HCT116 (cell line): ENCODE data around the gene GOLT1A. TPM values are rescaled to one million over a fixed set of nuclear protein-coding genes. Genes with fewer than 3 reads are reported as not detected.

Experiments used
- ATAC-seq: fragments of 200-7000 bp; cut with Tn5 transposase; 2 replicates; pipeline ENCODE4 v1.9.1; 2020; ENCODE audit warnings: mild to moderate bottlenecking, moderate library complexity
- BruUV-seq: library from RNA; stranded (reverse); fragments of 400-500 nt; replicated peaks from 2 replicates; lab custom pipeline; 2021; lab: Mats Ljungman, UMichigan
- CTCF ChIA-PET: fragments of 300-600 bp; sonication (Branson Sonifier 250); formaldehyde crosslinking; loops from one replicate; lab custom pipeline; 2021; ENCODE audit warnings: antibody characterized with exemption; lab: Charles Lee
- POLR2A ChIA-PET: fragments of 300-600, 350-600 bp; sonication (Branson Sonifier 250); formaldehyde crosslinking; loops from one replicate; lab custom pipeline; 2021; ENCODE audit warnings: antibody characterized with exemption; lab: Charles Lee
- RAD21 ChIA-PET, 2 experiments: fragments of 300-600 bp; sonication (Branson Sonifier 250); formaldehyde crosslinking; loops; one replicate each; lab custom pipeline; 2023; ENCODE audit warnings: low total read pairs in 2 of 2; ENCODE audit not compliant: uncharacterized antibody in 2 of 2, unreplicated experiment in 2 of 2, low non-redundant PET in 1 of 2; lab: Charles Lee
- DNase-seq: peaks from one replicate; pipeline ENCODE4 v3.0.0-alpha.2; 2010; ENCODE audit warnings: low read depth, low spot score
- H2AFZ ChIP-seq: fragments of 200-600 bp; shearing (Covaris generic), sonication (generic); 2 replicates; pipeline ENCODE4 v1.6.1; 2017; ENCODE audit warnings: low read depth, mixed run types, mixed read lengths, antibody characterized with exemption, low read length; ENCODE audit not compliant: poor library complexity, severe bottlenecking
- H3K27ac ChIP-seq: 2 replicates; pipeline ENCODE4 v1.5.1; 2012; ENCODE audit warnings: low read depth, low read length
- H3K27me3 ChIP-seq: fragments of 200-600 bp; sonication (generic); 2 replicates; pipeline ENCODE4 v1.6.1; 2016; ENCODE audit warnings: mixed run types, low read length, mixed read lengths; ENCODE audit not compliant: insufficient read depth
- H3K36me3 ChIP-seq, 2 experiments: fragments of 200-500 bp in 1 of 2; fragments of 200-600 bp in 1 of 2; sonication (Bioruptor generic) in 1 of 2; sonication (generic) in 1 of 2; 2 replicates each; pipeline versions ENCODE4 v1.5.1 to v1.6.1; 2014 to 2016; ENCODE audit warnings: low read length in 2 of 2, inconsistent platforms in 1 of 2, mixed read lengths in 1 of 2, mixed run types in 1 of 2; ENCODE audit not compliant: insufficient read depth in 2 of 2, control insufficient read depth in 1 of 2
- H3K4me1 ChIP-seq, 2 experiments: fragments of 200-600 bp in 1 of 2; sonication (generic) in 1 of 2; 2 replicates each; pipeline versions ENCODE4 v1.5.1 to v1.6.1; 2012 to 2017; ENCODE audit warnings: low read length in 2 of 2, inconsistent platforms in 1 of 2, mild to moderate bottlenecking in 1 of 2, mixed read lengths in 1 of 2, mixed run types in 1 of 2, moderate library complexity in 1 of 2; ENCODE audit not compliant: insufficient read depth in 2 of 2, control insufficient read depth in 1 of 2
- H3K4me2 ChIP-seq: fragments of 200-600 bp; sonication (generic); 2 replicates; pipeline ENCODE4 v1.6.1; 2017; ENCODE audit warnings: mixed run types, low read length, mixed read lengths
- H3K4me3 ChIP-seq, 2 experiments: fragments of 200-600 bp in 1 of 2; sonication (generic) in 1 of 2; replicated peaks in 1 of 2; 2 replicates each; pipeline ENCODE4 v1.5.1; 2011 to 2016; ENCODE audit warnings: low read length in 2 of 2, control low read depth in 1 of 2, low read depth in 1 of 2, mild to moderate bottlenecking in 1 of 2, mixed read lengths in 1 of 2, mixed run types in 1 of 2
- H3K79me2 ChIP-seq: fragments of 200-600 bp; sonication (generic); 2 replicates; pipeline ENCODE4 v1.6.1; 2017; ENCODE audit warnings: mild to moderate bottlenecking, mixed run types, low read length, moderate library complexity, mixed read lengths; ENCODE audit not compliant: insufficient read depth
- H3K9ac ChIP-seq: fragments of 200-600 bp; sonication (generic); 2 replicates; pipeline ENCODE4 v1.6.1; 2016; ENCODE audit warnings: low read length, mixed read lengths
- H3K9me2 ChIP-seq: fragments of 200-600 bp; sonication (generic), shearing (Covaris generic); 2 replicates; pipeline ENCODE4 v1.6.1; 2017; ENCODE audit warnings: mixed run types, mild to moderate bottlenecking, moderate library complexity; ENCODE audit not compliant: insufficient read depth
- H3K9me3 ChIP-seq, 2 experiments: fragments of 200-500 bp in 1 of 2; fragments of 200-600 bp in 1 of 2; sonication (Bioruptor generic) in 1 of 2; sonication (generic) in 1 of 2; 2 replicates each; pipeline ENCODE4 v1.6.1; 2014 to 2017; ENCODE audit warnings: low read length in 2 of 2, mixed read lengths in 2 of 2, inconsistent platforms in 1 of 2, low read depth in 1 of 2, mild to moderate bottlenecking in 1 of 2, mixed run types in 1 of 2, moderate library complexity in 1 of 2; ENCODE audit not compliant: control insufficient read depth in 1 of 2, insufficient read depth in 1 of 2
- H4K20me1 ChIP-seq: fragments of 200-600 bp; sonication (generic), shearing (Covaris generic); 2 replicates; pipeline ENCODE4 v1.6.1; 2017; ENCODE audit warnings: mixed run types, mild to moderate bottlenecking, moderate library complexity; ENCODE audit not compliant: insufficient read depth
- ATF3 ChIP-seq: IDR thresholded peaks from 2 replicates; pipeline ENCODE4 v1.6.1; 2012
- CEBPB ChIP-seq: IDR thresholded peaks from 2 replicates; pipeline ENCODE4 v1.6.1; 2012; ENCODE audit warnings: low read depth
- EGR1 ChIP-seq: IDR thresholded peaks from 2 replicates; pipeline ENCODE4 v1.6.1; 2012; ENCODE audit warnings: low read depth
- ELF1 ChIP-seq: IDR thresholded peaks from 2 replicates; pipeline ENCODE4 v1.6.1; 2012; ENCODE audit warnings: low read depth, borderline replicate concordance
- EZH2 ChIP-seq: fragments of 200-600 bp; sonication (generic); IDR thresholded peaks from 2 replicates; pipeline ENCODE4 v1.6.1; 2017; ENCODE audit warnings: antibody characterized with exemption, mixed run types
- FOSL1 ChIP-seq: IDR thresholded peaks from 2 replicates; pipeline ENCODE4 v1.6.1; 2012; ENCODE audit warnings: low read depth
- POLR2A ChIP-seq: IDR thresholded peaks from 2 replicates; pipeline ENCODE4 v1.7.0; 2011; ENCODE audit warnings: borderline replicate concordance; ENCODE audit not compliant: insufficient read depth, insufficient read length; ENCODE audit errors: extremely low read depth
- POLR2AphosphoS5 ChIP-seq: IDR thresholded peaks from 2 replicates; pipeline ENCODE4 v1.6.1; 2011; ENCODE audit warnings: mild to moderate bottlenecking, low read depth, low read length, moderate library complexity
- RAD21 ChIP-seq: IDR thresholded peaks from 2 replicates; pipeline ENCODE4 v1.6.1; 2012; ENCODE audit warnings: low read depth, mild to moderate bottlenecking
- REST ChIP-seq: IDR thresholded peaks from 2 replicates; pipeline ENCODE4 v1.6.1; 2012; ENCODE audit warnings: low read depth
- SIN3A ChIP-seq: IDR thresholded peaks from 2 replicates; pipeline ENCODE4 v1.6.1; 2012; ENCODE audit warnings: low read depth
- SP1 ChIP-seq: IDR thresholded peaks from 2 replicates; pipeline ENCODE4 v1.6.1; 2012; ENCODE audit warnings: low read depth
- SRF ChIP-seq: IDR thresholded peaks from 2 replicates; pipeline ENCODE4 v1.6.1; 2012; ENCODE audit warnings: low read depth
- TCF7L2 ChIP-seq: IDR thresholded peaks from 2 replicates; pipeline ENCODE4 v1.7.0; 2011; ENCODE audit warnings: borderline replicate concordance, inconsistent platforms; ENCODE audit not compliant: insufficient read depth, insufficient read length; ENCODE audit errors: extremely low read depth
- ZNF274 ChIP-seq: fragments of 200-500 bp; sonication (Bioruptor generic); IDR thresholded peaks from 2 replicates; pipeline ENCODE4 v1.6.1; 2014; ENCODE audit warnings: mild to moderate bottlenecking, low read depth, low read length, inconsistent platforms
- intact Hi-C: fragments of 100-400 bp; cut with micrococcal nuclease; formaldehyde crosslinking; loops from 2 replicates; pipeline ENCODE4 v1.10.0; 2022
- total RNA-seq: library from RNA; stranded (reverse); gene quantifications from one replicate; pipeline ENCODE4 v1.2.1, GENCODE V29; 2021; ENCODE audit not compliant: unreplicated experiment
- TF ChIP-seq, protein P1 (sequence below): IDR thresholded peaks from 2 replicates; pipeline ENCODE4 v1.6.1; 2011; ENCODE audit warnings: mild to moderate bottlenecking, low read length, moderate library complexity; ENCODE audit not compliant: insufficient replicate concordance; ENCODE audit errors: extremely low read depth

The GOLT1A gene
- total RNA-seq, 1 experiment from 2014 or later = 8.0 TPM

DNA sequence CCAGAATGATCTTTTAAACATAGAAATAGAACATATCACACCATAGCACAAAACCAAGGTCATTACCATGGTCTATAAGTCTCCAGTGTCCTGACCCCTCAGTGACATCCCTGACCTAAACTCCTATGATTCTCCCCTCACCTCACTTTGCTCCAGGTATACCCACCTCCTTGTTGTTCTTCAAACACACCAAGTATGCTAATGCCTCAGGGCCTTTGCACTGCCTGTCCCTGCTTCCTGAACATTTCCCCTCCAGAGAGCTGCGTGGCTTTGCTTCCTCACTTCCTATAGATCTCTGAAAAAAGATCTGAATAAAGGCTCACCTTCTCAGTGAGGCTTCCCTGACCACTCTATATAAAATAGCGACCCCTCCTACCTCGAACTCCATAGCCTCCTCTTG, 1.1 kb downstream of the GOLT1A start (continued):
- TF ChIP-seq ELF1 (no peak), ZNF274 (no peak), ATF3 (no peak)

DNA sequence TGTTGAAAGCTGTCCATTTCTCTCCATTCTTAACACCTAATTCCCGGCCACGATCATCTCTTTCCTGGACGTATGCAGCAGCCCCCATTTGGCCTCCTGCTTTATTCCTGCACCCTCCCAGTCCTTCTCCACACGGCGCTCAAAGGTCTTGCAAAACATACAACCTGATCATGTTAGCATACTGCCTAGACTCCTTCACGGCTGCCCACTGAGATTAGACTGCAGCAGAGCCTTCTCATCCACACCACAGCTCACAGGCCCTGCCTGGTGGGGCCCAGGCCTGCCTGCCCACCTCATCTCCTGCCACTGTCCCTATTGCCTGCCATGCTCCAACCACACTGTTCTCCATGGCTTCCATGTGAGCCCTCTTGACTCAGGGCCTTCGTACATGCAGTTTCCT, 2.7 kb downstream of the GOLT1A start:
- Histone ChIP-seq H3K27ac (no peak overlapping the region), H3K9me2 (no peaks in the 10 kb centered on the region), H3K36me3 (no peaks in the 10 kb centered on the region), H4K20me1 (no peaks in the 10 kb centered on the region), H3K9ac (no peak overlapping the region), H3K9me3 (no peaks in the 10 kb centered on the region), H3K4me3 (no peak overlapping the region), H3K4me2 (no peak overlapping the region), H3K27me3 (no peaks in the 10 kb centered on the region), H3K79me2 (0 out of 2 replicates have a peak, but pooled peaks cover 2% of the 10 kb centered on the region), H2AFZ (no peak overlapping the region)
- ATAC-seq (no peak), DNase-seq (no peak)
- RAD21 ChIA-PET = no interaction called here
- BruUV-seq = no TSS peak
- intact Hi-C loops = no loop called here
- TF ChIP-seq SIN3A (no peak), SP1 (no peak), EGR1 (no peak), POLR2AphosphoS5 (no peak), SRF (no peak), ELF1 (no peak), TCF7L2 (no peak), CEBPB (no peak), REST (no peak), POLR2A (no peak), RAD21 (no peak), EZH2 (no peak), FOSL1 (no peak)
- TF ChIP-seq, protein P1, sequence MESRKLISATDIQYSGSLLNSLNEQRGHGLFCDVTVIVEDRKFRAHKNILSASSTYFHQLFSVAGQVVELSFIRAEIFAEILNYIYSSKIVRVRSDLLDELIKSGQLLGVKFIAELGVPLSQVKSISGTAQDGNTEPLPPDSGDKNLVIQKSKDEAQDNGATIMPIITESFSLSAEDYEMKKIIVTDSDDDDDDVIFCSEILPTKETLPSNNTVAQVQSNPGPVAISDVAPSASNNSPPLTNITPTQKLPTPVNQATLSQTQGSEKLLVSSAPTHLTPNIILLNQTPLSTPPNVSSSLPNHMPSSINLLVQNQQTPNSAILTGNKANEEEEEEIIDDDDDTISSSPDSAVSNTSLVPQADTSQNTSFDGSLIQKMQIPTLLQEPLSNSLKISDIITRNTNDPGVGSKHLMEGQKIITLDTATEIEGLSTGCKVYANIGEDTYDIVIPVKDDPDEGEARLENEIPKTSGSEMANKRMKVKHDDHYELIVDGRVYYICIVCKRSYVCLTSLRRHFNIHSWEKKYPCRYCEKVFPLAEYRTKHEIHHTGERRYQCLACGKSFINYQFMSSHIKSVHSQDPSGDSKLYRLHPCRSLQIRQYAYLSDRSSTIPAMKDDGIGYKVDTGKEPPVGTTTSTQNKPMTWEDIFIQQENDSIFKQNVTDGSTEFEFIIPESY = no peak
- TF ChIP-seq, all 23 proteins: peak for 0
- H3K4me1 ChIP-seq = peaks cover 9 to 37% of the 10 kb centered on the region in 2 experiments; a peak in 3 of 4 replicates
- ChIA-PET POLR2A (no interaction called here), CTCF (no interaction called here)
